ENCODE data around the gene WAPL. TPM values are rescaled to one million over a fixed set of nuclear protein-coding genes. Genes with fewer than 3 reads are reported as not detected.

The WAPL gene
- total RNA-seq, 4 donors from 2014 or later = 17.4 to 75.1 (median 34.9) TPM

- no peaks in the 10 kb centered on the region for H3K9me3 ChIP-seq
- H3K4me3 ChIP-seq = no peak overlapping the region
- intact Hi-C loops (cut with DNase I; ENCODE audit: low total_unique reads) = no loop called here
- no peak for TF ChIP-seq POLR2A (IDR thresholded peaks at IDR 0.05)
- TF ChIP-seq, protein P1, sequence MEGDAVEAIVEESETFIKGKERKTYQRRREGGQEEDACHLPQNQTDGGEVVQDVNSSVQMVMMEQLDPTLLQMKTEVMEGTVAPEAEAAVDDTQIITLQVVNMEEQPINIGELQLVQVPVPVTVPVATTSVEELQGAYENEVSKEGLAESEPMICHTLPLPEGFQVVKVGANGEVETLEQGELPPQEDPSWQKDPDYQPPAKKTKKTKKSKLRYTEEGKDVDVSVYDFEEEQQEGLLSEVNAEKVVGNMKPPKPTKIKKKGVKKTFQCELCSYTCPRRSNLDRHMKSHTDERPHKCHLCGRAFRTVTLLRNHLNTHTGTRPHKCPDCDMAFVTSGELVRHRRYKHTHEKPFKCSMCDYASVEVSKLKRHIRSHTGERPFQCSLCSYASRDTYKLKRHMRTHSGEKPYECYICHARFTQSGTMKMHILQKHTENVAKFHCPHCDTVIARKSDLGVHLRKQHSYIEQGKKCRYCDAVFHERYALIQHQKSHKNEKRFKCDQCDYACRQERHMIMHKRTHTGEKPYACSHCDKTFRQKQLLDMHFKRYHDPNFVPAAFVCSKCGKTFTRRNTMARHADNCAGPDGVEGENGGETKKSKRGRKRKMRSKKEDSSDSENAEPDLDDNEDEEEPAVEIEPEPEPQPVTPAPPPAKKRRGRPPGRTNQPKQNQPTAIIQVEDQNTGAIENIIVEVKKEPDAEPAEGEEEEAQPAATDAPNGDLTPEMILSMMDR (IDR thresholded peaks at IDR 0.05) = no peak
- no peaks in the 10 kb centered on the region for H3K27me3 ChIP-seq
- no peak overlapping the region for H3K27ac ChIP-seq
- H3K36me3 ChIP-seq = no peaks in the 10 kb centered on the region
- peaks cover 0 to 8% of the 10 kb centered on the region in 2 donors for H3K4me1 ChIP-seq
- no peak for DNase-seq
These were observed 124.5 kb downstream of the WAPL start for GRCh38 chr10:86397120-86397519.

GRCh38 chr10:86393862-86394455, 127.6 kb downstream of the WAPL start:
- TF ChIP-seq, protein P1 (IDR thresholded peaks at IDR 0.05) = no peak
- no peak for TF ChIP-seq POLR2A (IDR thresholded peaks at IDR 0.05)
- Histone ChIP-seq H3K4me3 (no peak overlapping the region), H3K4me1 (no peaks in the 10 kb centered on the region), H3K27ac (no peak overlapping the region), H3K9me3 (no peaks in the 10 kb centered on the region), H3K36me3 (no peaks in the 10 kb centered on the region), H3K27me3 (no peaks in the 10 kb centered on the region)
- no peak for DNase-seq
- intact Hi-C loops (cut with DNase I; ENCODE audit: low total_unique reads) = no loop called here

DNA sequence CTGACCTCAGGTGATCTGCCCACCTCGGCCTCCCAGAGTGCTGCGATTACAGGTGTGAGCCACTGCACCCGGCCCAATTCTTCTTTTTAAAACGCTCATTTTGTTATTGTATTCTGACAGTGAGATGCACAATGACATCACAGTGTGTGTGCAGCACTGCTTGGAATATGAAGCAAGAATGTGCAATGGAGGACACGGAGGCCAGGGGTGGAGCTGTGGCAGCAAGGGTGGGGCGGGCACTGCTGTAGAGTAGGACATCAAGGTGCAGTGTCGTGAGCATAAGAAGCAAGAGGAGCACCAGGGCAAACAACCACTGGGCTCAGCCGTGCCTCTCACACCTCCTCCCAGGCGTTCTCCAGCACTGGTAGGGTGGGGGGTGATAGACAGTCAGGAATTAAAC, 128.2 kb downstream of the WAPL start:
- Histone ChIP-seq H3K36me3 (no peaks in the 10 kb centered on the region), H3K9me3 (no peaks in the 10 kb centered on the region), H3K27me3 (peaks cover 0 to 2% of the 10 kb centered on the region in 2 donors), H3K4me1 (no peaks in the 10 kb centered on the region), H3K27ac (no peak overlapping the region), H3K4me3 (no peak overlapping the region)
- DNase-seq = no peak
- TF ChIP-seq, protein P1 (IDR thresholded peaks at IDR 0.05) = no peak
- no peak for TF ChIP-seq POLR2A (IDR thresholded peaks at IDR 0.05)
- intact Hi-C loops (cut with DNase I; ENCODE audit: low total_unique reads) = no loop called here

- no peak overlapping the region for H3K4me3 ChIP-seq
- no peak for DNase-seq
- H3K9me3 ChIP-seq = no peaks in the 10 kb centered on the region
- H3K27ac ChIP-seq = no peak overlapping the region
- intact Hi-C loops (cut with DNase I; ENCODE audit: low total_unique reads) = no loop called here
- peaks cover 0 to 9% of the 10 kb centered on the region in 2 donors for H3K27me3 ChIP-seq
- no peak for TF ChIP-seq POLR2A (IDR thresholded peaks at IDR 0.05)
- TF ChIP-seq, protein P1 (IDR thresholded peaks at IDR 0.05) = no peak
- H3K4me1 ChIP-seq = no peaks in the 10 kb centered on the region
- no peaks in the 10 kb centered on the region for H3K36me3 ChIP-seq
These were observed 128.9 kb downstream of the WAPL start for GRCh38 chr10:86392723-86393094.

DNA sequence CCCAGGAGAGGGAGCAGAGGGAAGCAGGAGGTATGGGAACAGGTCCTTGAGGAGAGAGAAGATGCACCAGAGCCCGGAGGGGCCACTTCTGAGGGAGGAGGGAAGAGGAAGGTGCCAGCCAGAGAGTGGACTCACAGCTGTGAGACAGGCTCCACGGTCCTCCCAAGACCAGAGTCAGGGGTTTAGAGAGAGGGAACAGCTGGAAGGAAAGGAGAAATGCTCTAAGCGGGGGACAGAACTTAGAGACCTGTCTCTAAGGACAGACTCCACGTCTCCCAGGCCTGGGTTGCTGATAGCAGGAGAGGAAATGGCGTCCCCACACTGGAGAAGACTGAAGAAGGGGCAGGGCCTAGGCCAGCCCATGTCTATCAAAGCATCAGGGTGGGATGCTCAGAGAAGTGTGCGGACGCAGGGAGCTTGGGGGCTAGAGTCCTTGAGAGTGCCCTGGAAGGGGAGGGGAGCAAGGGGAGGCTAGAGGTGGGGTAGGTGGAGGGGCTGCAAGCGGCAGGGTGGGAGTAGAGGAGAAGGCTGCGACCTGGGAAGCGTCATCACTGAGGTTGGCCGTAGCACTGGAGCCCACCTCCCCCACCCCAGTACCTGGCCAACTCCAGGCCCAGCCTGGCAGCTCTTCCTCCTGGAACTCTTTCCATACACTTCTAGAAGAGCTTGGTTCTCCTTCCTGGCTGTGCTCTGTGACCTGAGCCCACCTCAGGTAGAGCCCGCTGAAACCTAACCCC, 129.4 kb downstream of the WAPL start:
- Histone ChIP-seq H3K36me3 (no peaks in the 10 kb centered on the region), H3K9me3 (no peaks in the 10 kb centered on the region), H3K27me3 (peaks cover 0 to 9% of the 10 kb centered on the region in 2 donors), H3K4me3 (no peak overlapping the region), H3K27ac (no peak overlapping the region), H3K4me1 (no peaks in the 10 kb centered on the region)
- intact Hi-C loops (cut with DNase I; ENCODE audit: low total_unique reads) = no loop called here
- no peak for DNase-seq
- TF ChIP-seq POLR2A (IDR thresholded peaks at IDR 0.05) = no peak
- TF ChIP-seq, protein P1 (IDR thresholded peaks at IDR 0.05) = no peak
